ENCODE results near the gene CTU2.

Gene CTU2

GRCh38 chr16:88738151-88739084 is 32.1 kb downstream of the CTU2 start:
- Histone ChIP-seq H3K4me1 (ENCODE audit: control insufficient read depth, low read depth, low read length) (no peaks in the 10 kb centered on the region), H3K4me3 (ENCODE audit: low read length) (no peak overlapping the region), H3K27me3 (ENCODE audit: control insufficient read depth, insufficient read depth, low read length) (no peaks in the 10 kb centered on the region), H3K36me3 (ENCODE audit: control insufficient read depth, low read depth, low read length) (peaks cover 3% of the 10 kb centered on the region), H3K9me3 (ENCODE audit: control insufficient read depth, low read depth, low read length) (no peaks in the 10 kb centered on the region), H3K27ac (ENCODE audit: low read length) (no peak overlapping the region), H3K9ac (ENCODE audit: low read length) (no peak overlapping the region)

GRCh38 chr16:88739139-88739976 is 33.1 kb downstream of the CTU2 start:
- H3K27me3 ChIP-seq (ENCODE audit: control insufficient read depth, insufficient read depth, low read length) = no peaks in the 10 kb centered on the region
- no peak overlapping the region for H3K9ac ChIP-seq (ENCODE audit: low read length)
- no peak overlapping the region for H3K27ac ChIP-seq (ENCODE audit: low read length)
- no peaks in the 10 kb centered on the region for H3K9me3 ChIP-seq (ENCODE audit: control insufficient read depth, low read depth, low read length)
- H3K36me3 ChIP-seq (ENCODE audit: control insufficient read depth, low read depth, low read length) = no peaks in the 10 kb centered on the region
- H3K4me1 ChIP-seq (ENCODE audit: control insufficient read depth, low read depth, low read length) = no peaks in the 10 kb centered on the region
- H3K4me3 ChIP-seq (ENCODE audit: low read length) = no peak overlapping the region

GRCh38 chr16:88739977-88740726 is 33.8 kb downstream of the CTU2 start:
- Histone ChIP-seq H3K36me3 (ENCODE audit: control insufficient read depth, low read depth, low read length) (no peaks in the 10 kb centered on the region), H3K27ac (ENCODE audit: low read length) (no peak overlapping the region), H3K9me3 (ENCODE audit: control insufficient read depth, low read depth, low read length) (no peaks in the 10 kb centered on the region), H3K9ac (ENCODE audit: low read length) (no peak overlapping the region), H3K4me1 (ENCODE audit: control insufficient read depth, low read depth, low read length) (no peaks in the 10 kb centered on the region), H3K4me3 (ENCODE audit: low read length) (no peak overlapping the region), H3K27me3 (ENCODE audit: control insufficient read depth, insufficient read depth, low read length) (no peaks in the 10 kb centered on the region)

DNA sequence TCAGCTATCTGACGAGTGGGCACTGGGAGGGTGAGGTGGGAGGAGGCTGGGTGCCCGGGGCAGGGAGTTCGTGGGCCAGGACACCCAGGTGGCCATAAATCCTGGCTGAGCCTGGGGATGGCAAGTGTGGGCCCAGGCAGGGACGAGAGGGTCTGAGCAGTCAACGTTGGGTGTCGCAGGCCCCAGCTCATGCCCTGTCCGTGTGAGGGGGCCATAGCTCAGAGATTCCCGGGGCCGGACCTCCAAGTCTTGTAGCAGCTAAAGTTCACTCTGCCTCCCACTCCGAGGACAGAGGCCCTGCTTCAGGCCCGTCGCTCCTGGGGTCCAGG is 34.4 kb downstream of the CTU2 start:
- Histone ChIP-seq H3K9me3 (ENCODE audit: control insufficient read depth, low read depth, low read length) (no peaks in the 10 kb centered on the region), H3K27ac (ENCODE audit: low read length) (no peak overlapping the region), H3K4me3 (ENCODE audit: low read length) (no peak overlapping the region), H3K4me1 (ENCODE audit: control insufficient read depth, low read depth, low read length) (no peaks in the 10 kb centered on the region), H3K27me3 (ENCODE audit: control insufficient read depth, insufficient read depth, low read length) (no peaks in the 10 kb centered on the region), H3K36me3 (ENCODE audit: control insufficient read depth, low read depth, low read length) (no peaks in the 10 kb centered on the region), H3K9ac (ENCODE audit: low read length) (no peak overlapping the region)

DNA sequence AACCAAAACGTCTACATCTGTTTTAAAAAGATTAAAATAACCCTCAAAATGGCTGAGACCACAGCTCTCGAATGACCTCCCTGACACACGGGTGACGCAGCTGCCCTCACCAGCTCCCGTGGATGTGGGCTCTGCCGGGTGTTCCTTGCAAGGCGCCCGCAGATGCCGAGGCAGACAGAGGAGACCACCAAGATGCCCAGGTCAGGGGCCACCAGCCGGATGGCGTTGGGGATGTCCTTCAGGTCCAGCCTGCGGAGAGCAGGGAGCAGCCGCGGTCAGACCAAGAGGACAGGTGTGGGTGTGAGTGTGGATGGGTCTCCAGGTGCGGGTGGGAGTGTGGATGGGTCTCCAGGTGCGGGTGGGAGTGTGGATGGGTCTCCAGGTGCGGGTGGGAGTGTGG is 35.1 kb downstream of the CTU2 start:
- no peaks in the 10 kb centered on the region for H3K27me3 ChIP-seq (ENCODE audit: control insufficient read depth, insufficient read depth, low read length)
- no peak overlapping the region for H3K9ac ChIP-seq (ENCODE audit: low read length)
- no peak overlapping the region for H3K27ac ChIP-seq (ENCODE audit: low read length)
- H3K9me3 ChIP-seq (ENCODE audit: control insufficient read depth, low read depth, low read length) = no peaks in the 10 kb centered on the region
- no peaks in the 10 kb centered on the region for H3K36me3 ChIP-seq (ENCODE audit: control insufficient read depth, low read depth, low read length)
- H3K4me3 ChIP-seq (ENCODE audit: low read length) = no peak overlapping the region
- no peaks in the 10 kb centered on the region for H3K4me1 ChIP-seq (ENCODE audit: control insufficient read depth, low read depth, low read length)

DNA sequence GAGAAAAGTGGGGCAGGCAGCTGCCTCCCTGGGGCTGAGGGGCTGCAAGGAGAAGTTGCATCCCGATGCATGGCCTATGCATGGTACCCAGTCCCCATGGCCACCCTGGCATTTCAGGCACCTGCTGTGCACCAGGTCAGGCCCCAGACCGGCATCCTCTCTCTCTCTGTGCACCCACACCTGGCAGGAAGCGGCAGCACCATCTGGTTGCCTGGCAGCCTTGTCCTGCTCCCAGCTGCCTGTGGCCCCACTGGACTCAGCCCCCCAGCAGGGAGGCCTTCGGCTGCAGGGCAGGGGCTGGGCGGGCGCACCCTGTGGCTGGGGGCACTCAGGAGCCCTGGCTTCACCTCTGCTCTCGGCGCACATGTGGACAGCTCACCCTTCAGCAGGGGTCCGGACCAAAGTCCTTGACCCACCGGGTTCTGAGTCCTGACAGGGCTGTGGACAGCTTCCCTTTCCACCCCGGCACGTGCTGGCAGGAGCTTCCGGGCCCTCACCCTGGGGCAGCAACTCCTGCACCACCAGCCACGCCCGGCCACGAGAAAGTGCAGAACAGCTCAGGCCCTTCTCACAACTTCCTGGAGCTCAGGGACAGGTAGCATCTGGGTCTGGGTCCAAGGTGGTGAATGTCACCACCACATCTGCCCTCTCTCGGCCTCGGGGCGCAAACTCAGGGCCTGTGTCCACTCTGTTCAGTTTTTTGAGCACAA is 36.7 kb downstream of the CTU2 start:
- H3K4me1 ChIP-seq (ENCODE audit: control insufficient read depth, low read depth, low read length) = no peaks in the 10 kb centered on the region
- H3K4me3 ChIP-seq (ENCODE audit: low read length) = no peak overlapping the region
- no peaks in the 10 kb centered on the region for H3K36me3 ChIP-seq (ENCODE audit: control insufficient read depth, low read depth, low read length)
- H3K9me3 ChIP-seq (ENCODE audit: control insufficient read depth, low read depth, low read length) = no peaks in the 10 kb centered on the region
- no peak overlapping the region for H3K9ac ChIP-seq (ENCODE audit: low read length)
- H3K27ac ChIP-seq (ENCODE audit: low read length) = no peak overlapping the region
- no peaks in the 10 kb centered on the region for H3K27me3 ChIP-seq (ENCODE audit: control insufficient read depth, insufficient read depth, low read length)

DNA sequence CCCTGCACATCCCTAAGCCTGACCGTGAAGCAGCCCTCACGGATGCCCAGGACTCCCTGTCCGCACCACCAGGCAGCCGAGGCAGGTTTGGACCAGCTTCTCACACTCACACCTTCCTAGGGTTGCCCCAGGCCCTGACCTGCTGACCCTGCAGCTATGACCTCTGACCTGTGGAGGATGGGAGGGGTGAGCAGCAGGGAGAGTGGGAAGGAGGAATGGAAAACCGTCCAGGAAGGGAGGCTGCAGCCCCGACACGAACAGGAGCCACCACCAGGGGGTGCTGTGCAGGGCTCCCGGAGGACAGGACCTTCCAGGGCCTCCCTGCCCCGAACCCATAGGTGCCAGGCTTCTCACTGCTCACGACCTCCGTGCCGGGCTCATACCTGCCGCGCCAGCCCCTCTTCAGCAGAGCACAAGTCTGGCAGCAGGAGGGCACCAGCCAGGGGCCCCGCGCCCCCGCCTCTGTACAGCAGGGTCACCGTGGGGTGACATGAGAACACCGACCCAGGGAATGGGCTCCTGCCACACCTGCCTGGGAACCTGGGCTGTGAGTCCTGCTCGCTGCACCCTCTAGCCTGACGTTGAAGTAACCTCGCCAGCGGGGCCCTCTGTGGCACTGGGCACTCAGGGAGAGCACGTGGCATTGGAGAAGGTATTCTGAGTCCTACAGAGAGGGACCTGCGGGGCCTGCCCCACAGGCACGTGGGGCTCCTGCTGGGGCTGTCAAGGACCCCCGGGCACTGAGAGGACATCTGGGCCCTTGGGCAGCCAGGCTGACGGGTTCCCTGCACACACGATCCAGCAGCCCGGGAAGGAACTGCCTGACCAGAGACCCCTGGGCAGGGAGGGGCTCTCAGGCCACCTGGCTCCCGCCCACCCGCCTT is 37.6 kb downstream of the CTU2 start:
- Histone ChIP-seq H3K4me3 (ENCODE audit: low read length) (no peak overlapping the region), H3K27ac (ENCODE audit: low read length) (no peak overlapping the region), H3K9ac (ENCODE audit: low read length) (no peak overlapping the region), H3K9me3 (ENCODE audit: control insufficient read depth, low read depth, low read length) (no peaks in the 10 kb centered on the region), H3K27me3 (ENCODE audit: control insufficient read depth, insufficient read depth, low read length) (no peaks in the 10 kb centered on the region), H3K4me1 (ENCODE audit: control insufficient read depth, low read depth, low read length) (no peaks in the 10 kb centered on the region), H3K36me3 (ENCODE audit: control insufficient read depth, low read depth, low read length) (no peaks in the 10 kb centered on the region)

- Histone ChIP-seq H3K9ac (ENCODE audit: low read length) (no peak overlapping the region), H3K27me3 (ENCODE audit: control insufficient read depth, insufficient read depth, low read length) (no peaks in the 10 kb centered on the region), H3K9me3 (ENCODE audit: control insufficient read depth, low read depth, low read length) (no peaks in the 10 kb centered on the region), H3K27ac (ENCODE audit: low read length) (no peak overlapping the region), H3K4me3 (ENCODE audit: low read length) (no peak overlapping the region), H3K36me3 (ENCODE audit: control insufficient read depth, low read depth, low read length) (no peaks in the 10 kb centered on the region), H3K4me1 (ENCODE audit: control insufficient read depth, low read depth, low read length) (no peaks in the 10 kb centered on the region)
These were observed 38.5 kb downstream of the CTU2 start for GRCh38 chr16:88744577-88745521.

- H3K9me3 ChIP-seq (ENCODE audit: control insufficient read depth, low read depth, low read length) = no peaks in the 10 kb centered on the region
- H3K4me3 ChIP-seq (ENCODE audit: low read length) = no peak overlapping the region
- no peaks in the 10 kb centered on the region for H3K4me1 ChIP-seq (ENCODE audit: control insufficient read depth, low read depth, low read length)
- no peaks in the 10 kb centered on the region for H3K27me3 ChIP-seq (ENCODE audit: control insufficient read depth, insufficient read depth, low read length)
- H3K9ac ChIP-seq (ENCODE audit: low read length) = no peak overlapping the region
- H3K36me3 ChIP-seq (ENCODE audit: control insufficient read depth, low read depth, low read length) = no peaks in the 10 kb centered on the region
- H3K27ac ChIP-seq (ENCODE audit: low read length) = no peak overlapping the region
These were observed 40.2 kb downstream of the CTU2 start for GRCh38 chr16:88746506-88746905.

All from iPS-18a (cell line).